H9 (cell line): ENCODE measurements around the gene KAZN. TPM values are rescaled to one million over a fixed set of nuclear protein-coding genes. Genes with fewer than 3 reads are reported as not detected.

Source experiments
- DNase-seq: peaks from one replicate; pipeline ENCODE4 v3.0.0-alpha.2; 2017
- H2AFZ ChIP-seq: one replicate; pipeline ENCODE4 v1.6.1; 2013; ENCODE audit warnings: mild to moderate bottlenecking, low read length, control low read depth, moderate library complexity
- H2AK5ac ChIP-seq: 2 replicates; pipeline ENCODE4 v1.6.1; 2013; ENCODE audit warnings: low read length, control low read depth, mixed read lengths; ENCODE audit not compliant: insufficient read length
- H2BK120ac ChIP-seq: one replicate; pipeline ENCODE4 v1.6.1; 2013; ENCODE audit warnings: low read depth, mild to moderate bottlenecking, low read length, control low read depth, inconsistent platforms; ENCODE audit not compliant: poor library complexity, severe bottlenecking
- H2BK12ac ChIP-seq: 2 replicates; pipeline ENCODE4 v1.6.1; 2013; ENCODE audit warnings: low read length, control low read depth, mixed read lengths, low read depth; ENCODE audit not compliant: insufficient read length
- H2BK15ac ChIP-seq: 2 replicates; pipeline ENCODE4 v1.6.1; 2013; ENCODE audit warnings: low read depth, low read length, control low read depth
- H2BK20ac ChIP-seq: one replicate; pipeline ENCODE4 v1.6.1; 2013; ENCODE audit warnings: low read depth, mild to moderate bottlenecking, low read length, control low read depth, inconsistent platforms; ENCODE audit not compliant: poor library complexity, severe bottlenecking
- H2BK5ac ChIP-seq: 2 replicates; pipeline ENCODE4 v1.6.1; 2013; ENCODE audit warnings: low read length, control low read depth, mixed read lengths; ENCODE audit not compliant: insufficient read length
- H3K14ac ChIP-seq: 2 replicates; pipeline ENCODE4 v1.6.1; 2013; ENCODE audit warnings: low read length, control low read depth; ENCODE audit not compliant: insufficient read depth
- H3K18ac ChIP-seq: 2 replicates; pipeline ENCODE4 v1.6.1; 2013; ENCODE audit warnings: low read depth, mild to moderate bottlenecking, mixed read lengths, low read length, control low read depth; ENCODE audit not compliant: insufficient read length
- H3K23ac ChIP-seq: 2 replicates; pipeline ENCODE4 v1.6.1; 2013; ENCODE audit warnings: low read length, control low read depth, mixed read lengths, low read depth; ENCODE audit not compliant: insufficient read length
- H3K23me2 ChIP-seq: 2 replicates; pipeline ENCODE4 v1.6.1; 2013; ENCODE audit warnings: low read depth, mild to moderate bottlenecking, mixed read lengths, low read length, control low read depth; ENCODE audit not compliant: insufficient read length, poor library complexity, severe bottlenecking
- H3K27ac ChIP-seq: 2 replicates; pipeline ENCODE4 v1.5.1; 2013; ENCODE audit warnings: low read length, control low read depth, mixed read lengths, low read depth; ENCODE audit not compliant: insufficient read length
- H3K27me3 ChIP-seq: 2 replicates; pipeline ENCODE4 v1.6.1; 2013; ENCODE audit warnings: low read length, control low read depth, inconsistent platforms; ENCODE audit not compliant: insufficient read depth
- H3K4ac ChIP-seq: 2 replicates; pipeline ENCODE4 v1.6.1; 2013; ENCODE audit warnings: low read depth, mild to moderate bottlenecking, control low read depth, inconsistent platforms, low read length, moderate library complexity
- H3K4me1 ChIP-seq: 2 replicates; pipeline ENCODE4 v1.6.1; 2013; ENCODE audit warnings: low read length, control low read depth, inconsistent platforms; ENCODE audit not compliant: insufficient read depth
- H3K4me2 ChIP-seq: 2 replicates; pipeline ENCODE4 v1.6.1; 2013; ENCODE audit warnings: low read length, control low read depth, mixed read lengths; ENCODE audit not compliant: insufficient read length, insufficient read depth
- H3K56ac ChIP-seq: 2 replicates; pipeline ENCODE4 v1.6.1; 2013; ENCODE audit warnings: low read depth, mild to moderate bottlenecking, mixed read lengths, low read length, control low read depth; ENCODE audit not compliant: insufficient read length
- H3K79me1 ChIP-seq: 2 replicates; pipeline ENCODE4 v1.6.1; 2013; ENCODE audit warnings: low read depth, mild to moderate bottlenecking, moderate library complexity, low read length, control low read depth, inconsistent platforms; ENCODE audit not compliant: insufficient read depth, poor library complexity, severe bottlenecking
- H3K79me2 ChIP-seq: 2 replicates; pipeline ENCODE4 v1.6.1; 2013; ENCODE audit warnings: low read length, control low read depth, inconsistent platforms; ENCODE audit not compliant: insufficient read depth
- H3K9ac ChIP-seq: 2 replicates; pipeline ENCODE4 v1.6.1; 2013; ENCODE audit warnings: low read length, control low read depth, mixed read lengths; ENCODE audit not compliant: insufficient read length; ENCODE audit errors: extremely low read depth
- H3K9me3 ChIP-seq: one replicate; pipeline ENCODE4 v1.6.1; 2013; ENCODE audit warnings: low read depth, low read length, inconsistent platforms; ENCODE audit not compliant: control insufficient read depth
- H3T11ph ChIP-seq: one replicate; pipeline ENCODE4 v1.6.1; 2013; ENCODE audit warnings: mild to moderate bottlenecking, low read length, control low read depth, inconsistent platforms
- H4K20me1 ChIP-seq: one replicate; pipeline ENCODE4 v1.6.1; 2013; ENCODE audit not compliant: control insufficient read depth, insufficient read length, insufficient read depth
- H4K5ac ChIP-seq: 2 replicates; pipeline ENCODE4 v1.6.1; 2013; ENCODE audit warnings: low read depth, mild to moderate bottlenecking, mixed read lengths, low read length, control low read depth; ENCODE audit not compliant: insufficient read length
- H4K8ac ChIP-seq: replicated peaks from 2 replicates; pipeline ENCODE4 v1.6.1; 2013; ENCODE audit warnings: low read length, control low read depth, mixed read lengths, low read depth; ENCODE audit not compliant: insufficient read length
- H4K91ac ChIP-seq: 2 replicates; pipeline ENCODE4 v1.6.1; 2013; ENCODE audit warnings: low read depth, mild to moderate bottlenecking, moderate library complexity, mixed read lengths, low read length, control low read depth; ENCODE audit not compliant: insufficient read length
- H3K27ac Mint-ChIP-seq, 3 experiments: 2 replicates in 2 of 3; 3 replicates in 1 of 3; pipeline ENCODE4 v1.8.0; 2020 to 2021; ENCODE audit warnings: mixed read lengths in 3 of 3, mild to moderate bottlenecking in 1 of 3, moderate library complexity in 1 of 3
- H3K27me3 Mint-ChIP-seq: 2 replicates; pipeline ENCODE4 v1.8.0; 2021; ENCODE audit warnings: low read depth, mild to moderate bottlenecking, moderate library complexity, mixed read lengths
- H3K36me3 Mint-ChIP-seq, 3 experiments: 2 replicates in 2 of 3; 3 replicates in 1 of 3; pipeline ENCODE4 v1.8.0; 2020 to 2021; ENCODE audit warnings: low read depth in 3 of 3, mixed read lengths in 3 of 3; ENCODE audit not compliant: insufficient read depth in 1 of 3
- H3K4me1 Mint-ChIP-seq, 2 experiments: 2 replicates each; pipeline ENCODE4 v1.8.0; 2020; ENCODE audit warnings: mixed read lengths in 2 of 2
- H3K4me3 Mint-ChIP-seq, 2 experiments: 2 replicates in 1 of 2; 3 replicates in 1 of 2; pipeline ENCODE4 v1.8.0; 2020 to 2021; ENCODE audit warnings: mild to moderate bottlenecking in 2 of 2, mixed read lengths in 2 of 2, moderate library complexity in 1 of 2
- H3K9me3 Mint-ChIP-seq, 2 experiments: 2 replicates in 1 of 2; 3 replicates in 1 of 2; pipeline ENCODE4 v1.8.0; 2020; ENCODE audit warnings: mild to moderate bottlenecking in 2 of 2, mixed read lengths in 2 of 2, moderate library complexity in 1 of 2
- CTCF ChIP-seq: fragments of 200-600 bp; sonication (generic); conservative IDR thresholded peaks from 3 replicates; pipeline ENCODE4 v1.8.0; 2021; ENCODE audit warnings: antibody characterized with exemption, mild to moderate bottlenecking
- WGBS: extraction: QIAGEN DNeasy Blood & Tissue Kit; methylation state at CpG from one replicate; pipeline ENCODE4 v1.1.7; 2013; ENCODE audit warnings: missing lambda C conversion rate, low lambda C conversion rate, mixed read lengths; ENCODE audit not compliant: insufficient read length; ENCODE audit errors: extremely low coverage; 5-methylcytosine and 5-hydroxymethylcytosine counted together
- total RNA-seq: library from RNA; stranded (reverse); gene quantifications from 2 replicates; pipeline ENCODE4 v1.2.1, GENCODE V29; 2021

The KAZN gene
- total RNA-seq, 1 experiment from 2014 or later = 7.6 TPM

DNA sequence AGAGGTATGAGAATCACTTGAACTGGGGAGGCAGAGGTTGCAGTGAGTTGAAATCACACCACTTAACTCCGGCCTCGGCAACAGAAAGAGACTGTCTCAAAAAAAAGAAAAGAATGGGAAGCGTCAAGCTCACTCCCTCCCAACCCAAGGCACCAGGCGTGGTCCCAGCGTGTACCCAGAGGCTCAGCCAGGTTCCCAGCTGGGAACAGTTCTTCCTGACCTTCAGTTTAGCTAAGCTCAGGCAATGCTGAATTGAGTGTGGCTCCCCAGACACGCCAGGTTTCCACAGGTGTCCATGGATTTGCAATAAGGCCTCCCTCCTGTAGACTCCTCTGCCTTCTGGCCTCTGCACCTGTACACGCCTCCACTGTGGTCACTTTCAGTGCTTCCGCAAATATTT is 414.3 kb downstream of the KAZN start:
- no peak overlapping the region for H3K9ac ChIP-seq
- WGBS = no CpG with 5 or more reads among the region's 8 CpGs

More for the DNA sequence above, 414.3 kb downstream of the KAZN start:
- Histone ChIP-seq H3K4ac (no peak overlapping the region), H3K4me1 (no peaks in the 10 kb centered on the region), H2BK5ac (no peak overlapping the region), H3K14ac (no peak overlapping the region), H3K79me1 (no peaks in the 10 kb centered on the region), H3K27me3 (no peaks in the 10 kb centered on the region), H2BK15ac (no peak overlapping the region), H3K9me3 (no peaks in the 10 kb centered on the region), H3K79me2 (no peaks in the 10 kb centered on the region), H2AFZ (no peak overlapping the region), H3K56ac (no peak overlapping the region), H3K18ac (no peak overlapping the region), H2BK120ac (no peak overlapping the region), H4K91ac (no peak overlapping the region), H2BK20ac (no peak overlapping the region), H3K23ac (no peak overlapping the region), H2BK12ac (no peak overlapping the region), H2AK5ac (no peak overlapping the region), H4K20me1 (no peaks in the 10 kb centered on the region), H3K4me2 (no peak overlapping the region), H4K8ac (no peak overlapping the region), H3K27ac (no peak overlapping the region), H3T11ph (no peak overlapping the region), H3K23me2 (no peaks in the 10 kb centered on the region), H4K5ac (no peak overlapping the region)
- TF ChIP-seq CTCF = no peak
- no peak for DNase-seq
- H3K27me3 Mint-ChIP-seq = no peaks in the 10 kb centered on the region; the same call in 1 of the 2 replicates
- peaks cover 7% of the 10 kb centered on the region in 2 experiments; a peak in 4 of 5 replicates for H3K9me3 Mint-ChIP-seq
- H3K4me3 Mint-ChIP-seq = no peak overlapping the region
- H3K27ac Mint-ChIP-seq = no peak overlapping the region
- peaks cover 15 to 22% of the 10 kb centered on the region in 2 experiments for H3K4me1 Mint-ChIP-seq
- peaks cover 4 to 12% (median 9%) of the 10 kb centered on the region in 3 experiments for H3K36me3 Mint-ChIP-seq
